ENCODE results near the gene PEPD.

PEPD gene

DNA sequence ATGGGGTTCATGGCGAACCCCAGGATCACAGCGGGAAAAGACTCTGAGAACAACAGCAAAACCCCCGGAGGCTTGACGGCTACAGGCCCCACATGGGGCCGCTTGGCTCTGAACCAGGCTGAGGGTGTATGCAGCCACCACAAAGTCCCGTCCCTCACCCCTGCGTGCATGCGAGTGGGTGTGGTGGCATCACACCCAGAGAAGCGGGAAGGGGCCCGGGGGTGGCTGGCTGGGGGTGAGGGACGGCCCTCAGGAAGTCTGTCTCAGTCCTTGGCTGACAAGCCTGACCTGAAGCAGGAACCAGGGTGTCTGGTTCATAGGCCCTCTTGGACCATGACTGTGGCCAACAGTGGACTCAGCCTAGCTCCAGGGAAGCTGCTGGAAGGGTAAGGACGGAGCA lies 113.9 kb downstream of the PEPD start:
- no peak for DNase-seq (ENCODE audit: low read depth, low spot score)

DNA sequence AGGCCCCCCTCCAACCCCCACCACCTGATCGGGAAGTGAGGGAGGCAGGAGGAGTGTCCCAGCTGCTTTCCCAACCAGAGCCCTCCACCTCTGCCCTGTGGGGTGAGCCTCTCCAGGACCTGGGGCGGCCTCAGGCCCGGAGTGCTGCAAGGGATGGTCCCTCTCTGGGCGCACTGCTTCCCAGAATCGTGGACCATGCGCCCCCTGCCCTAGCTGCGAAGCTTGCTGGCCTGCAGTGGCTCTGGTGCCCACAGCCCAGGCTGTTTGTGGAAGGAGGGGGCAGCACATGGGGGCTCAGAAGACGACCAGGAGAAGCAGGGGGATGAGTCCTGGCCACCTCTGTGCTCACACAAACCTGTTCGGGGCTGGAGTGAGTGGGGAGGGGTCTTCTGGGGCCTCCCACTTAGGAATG lies 114.4 kb downstream of the PEPD start:
- DNase-seq (ENCODE audit: low read depth, low spot score): no peak

DNA sequence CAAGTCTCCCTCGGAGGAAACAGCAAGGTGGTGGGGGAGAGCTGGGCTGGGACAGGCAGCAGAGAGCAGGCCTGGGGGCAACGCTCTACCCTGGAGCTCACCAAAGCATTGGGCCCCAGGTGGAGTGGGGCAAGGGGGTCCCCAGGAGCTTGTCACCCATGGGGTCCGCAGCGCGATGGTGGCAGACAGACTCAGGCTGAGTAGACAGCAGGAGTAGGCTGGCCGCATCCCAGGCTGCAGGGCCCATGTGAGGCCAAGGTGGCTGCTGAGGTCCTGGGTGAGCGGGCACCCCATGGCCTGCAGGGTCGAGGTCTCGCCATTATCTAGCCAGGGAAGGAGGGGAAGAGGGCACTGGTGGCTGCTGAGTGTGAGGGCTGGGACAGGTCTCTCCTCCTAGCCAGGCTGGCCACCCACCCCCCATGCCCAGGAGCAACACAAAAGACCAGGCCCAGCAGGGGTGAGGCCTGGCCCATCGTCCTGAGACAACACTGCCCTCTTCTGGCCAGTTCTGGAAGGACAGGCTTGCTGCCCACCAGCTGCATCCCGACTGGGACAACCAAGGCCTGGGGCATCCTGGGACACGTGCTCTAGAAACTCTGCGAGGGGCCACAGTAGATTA lies 115.0 kb downstream of the PEPD start:
- DNase-seq (ENCODE audit: low read depth, low spot score): no peak

DNA sequence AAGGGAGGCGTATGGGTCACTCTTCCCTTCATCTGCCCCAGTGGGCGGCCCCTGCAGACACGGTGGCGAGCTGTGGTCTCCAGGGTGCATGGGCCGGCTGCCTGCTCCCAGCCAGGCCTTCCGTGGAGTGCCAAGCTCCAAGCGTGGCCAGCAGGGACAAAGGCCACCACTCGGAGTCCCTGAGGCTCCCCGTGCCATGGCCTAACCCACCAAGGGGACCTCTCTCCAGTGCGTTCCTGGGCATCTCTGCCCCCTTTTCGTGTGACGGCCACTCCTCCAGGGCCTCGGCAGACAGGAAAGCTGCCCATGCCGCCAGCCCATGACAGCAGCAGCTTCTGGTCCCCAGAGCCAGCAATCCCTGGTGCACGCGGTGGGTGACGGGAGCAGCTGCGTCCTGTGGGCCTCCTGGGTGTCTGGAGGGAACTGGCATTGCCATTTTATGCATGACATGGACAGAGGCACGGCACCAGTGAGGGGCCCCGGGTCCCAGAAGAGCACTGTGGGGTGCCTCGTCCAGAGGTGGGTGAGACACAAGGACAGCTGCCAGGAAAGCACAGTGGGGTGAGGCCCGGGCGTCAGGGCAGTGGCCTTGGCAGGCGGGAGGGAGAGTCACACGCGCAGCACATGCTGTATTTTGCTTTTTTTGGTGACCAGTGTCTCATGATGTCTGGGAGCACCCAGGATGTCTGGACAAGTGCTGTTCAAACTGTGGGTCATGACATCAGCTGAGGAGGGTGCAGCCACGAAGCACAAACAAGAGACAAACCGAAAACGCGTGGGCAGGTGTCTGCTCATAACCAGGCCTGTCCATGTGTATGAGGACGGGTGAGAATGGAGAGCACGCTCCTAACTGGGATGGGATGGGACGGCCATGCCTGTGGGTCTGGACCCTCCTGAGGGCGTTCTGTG lies 115.8 kb downstream of the PEPD start:
- DNase-seq (ENCODE audit: low read depth, low spot score): no peak

DNA sequence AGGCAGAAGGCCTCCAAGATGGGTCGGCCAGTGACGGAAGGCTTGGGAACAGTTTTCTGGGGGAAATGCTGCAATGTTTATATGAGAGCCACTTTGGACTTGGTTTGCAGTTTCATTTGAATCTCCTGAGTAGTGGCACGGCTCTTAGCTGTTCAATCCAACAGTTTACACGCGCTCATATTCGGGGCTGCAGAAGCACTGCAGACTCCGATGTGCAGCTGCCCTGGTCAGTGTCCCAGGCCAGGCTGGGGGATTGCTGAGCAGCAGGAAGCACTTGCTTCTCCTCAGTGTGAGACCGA lies 116.4 kb downstream of the PEPD start:
- no peak for DNase-seq (ENCODE audit: low read depth, low spot score)

DNA sequence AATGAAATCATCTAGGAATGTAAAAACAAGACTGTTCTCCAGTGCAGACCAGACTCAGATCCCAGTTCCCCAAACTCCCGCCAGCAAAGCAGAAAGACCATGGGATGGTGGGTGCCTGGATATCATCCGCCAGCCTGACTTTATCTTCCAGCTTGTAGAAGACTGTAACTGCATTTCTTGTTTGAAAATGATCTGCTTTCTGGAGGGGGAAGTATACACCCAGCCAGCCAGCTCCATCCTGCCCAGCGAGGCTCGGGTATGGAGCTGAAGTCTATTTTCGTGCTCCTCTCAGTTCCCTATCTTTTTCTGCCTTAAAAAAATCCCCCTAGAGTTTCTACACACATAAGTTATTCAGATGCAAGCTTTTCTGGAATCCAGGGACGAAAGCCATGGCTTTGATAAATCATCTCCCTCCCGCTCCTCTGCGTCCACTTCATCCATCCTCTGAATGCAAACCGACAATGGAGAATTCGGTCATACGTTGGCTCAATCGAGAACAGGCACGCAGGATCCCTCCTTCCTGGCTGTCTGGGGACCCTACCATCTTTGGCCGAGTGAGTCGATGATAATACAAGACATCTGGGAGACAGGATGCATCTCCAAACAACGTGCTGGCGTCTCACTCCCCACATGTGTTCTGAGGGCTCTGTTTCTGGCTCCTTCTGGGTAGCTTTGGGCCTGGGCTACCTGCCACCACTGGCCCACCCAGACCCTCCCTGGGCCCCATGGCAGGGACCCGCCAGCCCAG lies 116.9 kb downstream of the PEPD start:
- no peak for DNase-seq (ENCODE audit: low read depth, low spot score)

DNA sequence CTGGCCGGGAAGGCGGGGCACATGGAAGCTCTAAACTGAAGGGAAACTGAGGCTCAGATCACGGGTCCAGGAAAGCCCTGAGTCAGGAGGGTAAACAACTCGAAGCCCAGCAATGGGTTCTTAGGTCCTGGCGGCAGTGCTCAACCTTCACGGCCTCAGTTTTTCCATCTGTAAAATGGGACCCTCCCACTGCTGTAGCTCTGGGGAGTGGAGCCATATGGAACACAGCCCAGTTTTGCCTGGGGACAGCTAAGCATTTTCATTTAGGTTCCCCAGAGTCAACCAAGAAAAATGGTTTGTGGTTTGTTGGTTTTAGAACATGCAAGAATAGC lies 117.7 kb downstream of the PEPD start:
- no peak for DNase-seq (ENCODE audit: low read depth, low spot score)

DNA sequence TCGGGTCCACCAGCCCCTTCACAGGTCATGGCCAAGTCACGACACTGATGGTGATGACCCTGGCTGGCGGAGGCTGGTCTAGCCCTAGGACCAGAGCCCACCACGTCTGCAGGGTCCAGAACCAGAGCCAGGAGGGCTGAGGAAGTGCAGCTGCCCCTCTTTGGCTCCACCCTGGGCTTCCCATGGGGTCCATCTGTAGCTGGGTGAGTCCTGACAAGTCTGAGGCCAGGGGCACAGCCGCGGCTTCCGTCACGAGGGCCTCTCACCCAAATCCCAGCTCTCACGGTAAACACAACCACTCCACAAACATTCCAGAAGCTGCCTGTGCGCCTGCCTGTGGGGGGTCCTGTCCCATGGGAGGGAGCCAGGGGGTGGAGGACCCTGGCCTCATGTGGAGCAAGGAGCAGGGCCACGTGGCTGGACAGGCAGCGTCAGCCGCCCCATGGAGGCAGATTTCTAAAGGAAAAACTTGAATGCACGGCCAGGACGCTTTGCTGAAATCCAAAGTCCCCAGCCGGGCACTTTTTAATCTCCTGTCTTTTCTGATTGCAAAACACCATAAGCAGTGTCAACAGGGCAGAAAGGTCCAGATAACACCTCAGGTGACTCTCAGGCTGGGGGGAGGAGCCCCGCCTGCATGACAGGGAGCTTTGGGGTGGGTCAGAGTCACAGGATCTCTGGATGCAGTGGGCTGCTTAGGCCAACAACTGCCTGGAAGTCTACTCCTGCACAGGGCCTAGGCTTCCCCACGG lies 118.2 kb downstream of the PEPD start:
- no peak for DNase-seq (ENCODE audit: low read depth, low spot score)

DNA sequence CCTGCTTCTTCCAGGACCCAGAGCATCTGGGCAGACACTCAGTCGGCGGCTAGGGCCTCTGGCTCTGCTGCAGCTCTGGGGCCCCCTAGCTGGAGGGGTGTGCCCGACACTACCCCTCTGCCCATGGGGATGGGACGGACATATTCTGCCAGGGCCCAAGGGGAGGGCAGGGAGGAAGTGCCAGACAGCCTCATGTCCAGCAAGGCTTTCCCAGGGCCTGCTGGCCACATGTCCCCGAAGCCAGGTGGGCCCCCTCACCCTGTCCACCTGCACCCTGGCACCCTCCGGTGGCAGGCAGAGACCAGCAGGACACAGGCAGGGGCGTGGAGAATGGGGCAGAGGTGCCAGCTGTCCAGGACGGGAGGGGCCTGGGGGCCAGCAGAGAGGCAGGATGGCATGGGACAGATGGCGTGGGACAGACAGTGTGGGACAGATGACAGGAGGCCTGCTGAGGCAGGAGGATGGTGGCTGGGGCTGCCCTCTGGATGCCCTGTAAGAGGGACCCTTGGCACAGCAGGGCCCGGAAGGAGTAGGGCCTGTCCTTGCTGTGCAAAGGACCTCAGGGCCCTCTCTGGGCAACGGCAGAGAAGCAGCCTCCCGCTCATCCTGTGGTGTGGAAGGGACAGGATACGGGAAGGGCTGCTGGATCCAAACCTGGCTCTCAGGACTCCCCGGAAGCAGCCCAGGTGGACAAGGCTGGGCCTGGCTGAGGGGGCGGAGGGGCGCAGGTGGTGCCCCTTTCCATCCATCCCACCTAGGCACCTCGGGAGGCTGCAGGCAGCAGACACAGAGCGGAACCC lies 119.0 kb downstream of the PEPD start:
- no peak for DNase-seq (ENCODE audit: low read depth, low spot score)

DNA sequence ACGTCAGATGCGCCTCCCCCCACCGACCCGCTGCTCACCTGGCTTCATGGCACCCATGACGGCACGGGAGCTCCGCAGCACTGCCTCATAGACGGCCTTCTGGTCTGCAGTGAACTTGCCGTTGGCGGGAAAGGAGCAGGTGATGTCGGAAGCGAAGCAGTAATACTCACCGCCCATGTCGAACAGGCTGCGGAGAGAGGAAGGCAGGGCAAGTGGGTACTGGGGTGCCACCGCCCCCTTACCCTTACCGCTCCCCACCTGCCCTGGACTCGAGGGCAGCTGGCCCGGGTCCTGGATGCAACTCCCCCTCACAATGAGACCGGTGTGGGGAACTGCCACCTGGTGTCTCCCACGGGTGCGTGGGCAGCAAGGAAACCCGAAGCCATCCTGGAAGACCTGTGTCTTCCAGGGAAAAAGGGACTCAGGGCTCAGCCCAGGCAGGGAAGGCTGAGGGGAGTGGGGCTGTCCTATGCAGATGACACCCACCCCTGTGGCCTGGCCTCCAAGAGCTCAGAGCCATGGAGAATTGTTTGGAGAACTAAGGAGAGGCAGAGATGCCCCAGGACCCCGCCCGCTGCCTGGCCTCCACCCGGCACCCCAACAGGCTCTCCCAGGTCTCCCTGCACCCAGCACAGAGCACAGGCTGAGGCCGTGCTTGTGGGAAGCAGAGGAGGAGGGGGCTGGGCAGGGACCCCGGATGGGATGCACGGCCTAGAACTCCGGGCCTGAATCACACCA lies 119.7 kb downstream of the PEPD start:
- no peak for DNase-seq (ENCODE audit: low read depth, low spot score)

DNA sequence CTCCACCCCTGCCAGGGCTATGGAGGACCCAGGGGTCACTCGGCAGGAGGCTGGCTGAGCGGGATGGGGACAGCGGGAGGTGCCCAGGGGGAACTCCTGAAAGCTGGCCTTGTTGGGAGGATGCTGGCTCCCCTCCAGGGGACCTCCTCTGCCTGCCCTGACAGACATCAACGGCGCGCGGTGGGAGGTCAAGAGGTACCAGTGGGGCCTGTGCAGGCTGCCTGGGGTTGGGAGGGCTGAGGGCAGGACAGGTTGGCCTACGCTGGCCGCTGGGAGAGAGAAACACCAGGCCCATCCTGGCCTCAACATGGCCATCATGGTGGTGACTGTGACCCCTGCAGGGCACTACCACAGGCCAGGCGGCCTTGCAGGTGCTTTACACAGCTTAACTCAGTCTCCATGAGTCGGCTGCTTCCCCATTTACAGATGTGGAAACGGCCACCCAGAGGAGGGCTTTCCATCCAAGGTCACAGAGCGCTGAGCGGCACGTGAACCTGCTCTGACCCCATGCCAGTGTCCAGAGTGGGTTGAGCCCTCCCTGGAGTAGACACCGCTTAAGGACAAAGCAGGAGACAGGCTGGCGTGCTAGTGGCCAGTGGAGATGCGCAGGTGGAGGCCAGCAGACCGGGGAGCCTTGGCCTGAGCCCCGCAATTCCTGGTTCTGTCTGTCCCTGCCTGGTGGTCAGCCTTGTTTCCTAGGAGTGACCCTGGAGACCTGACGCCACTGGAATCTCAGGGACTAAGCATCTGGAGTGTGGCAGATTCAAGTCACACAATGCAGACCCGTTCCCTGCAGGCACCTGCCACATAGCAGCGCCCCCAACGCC lies 120.5 kb downstream of the PEPD start:
- no peak for DNase-seq (ENCODE audit: low read depth, low spot score)

DNA sequence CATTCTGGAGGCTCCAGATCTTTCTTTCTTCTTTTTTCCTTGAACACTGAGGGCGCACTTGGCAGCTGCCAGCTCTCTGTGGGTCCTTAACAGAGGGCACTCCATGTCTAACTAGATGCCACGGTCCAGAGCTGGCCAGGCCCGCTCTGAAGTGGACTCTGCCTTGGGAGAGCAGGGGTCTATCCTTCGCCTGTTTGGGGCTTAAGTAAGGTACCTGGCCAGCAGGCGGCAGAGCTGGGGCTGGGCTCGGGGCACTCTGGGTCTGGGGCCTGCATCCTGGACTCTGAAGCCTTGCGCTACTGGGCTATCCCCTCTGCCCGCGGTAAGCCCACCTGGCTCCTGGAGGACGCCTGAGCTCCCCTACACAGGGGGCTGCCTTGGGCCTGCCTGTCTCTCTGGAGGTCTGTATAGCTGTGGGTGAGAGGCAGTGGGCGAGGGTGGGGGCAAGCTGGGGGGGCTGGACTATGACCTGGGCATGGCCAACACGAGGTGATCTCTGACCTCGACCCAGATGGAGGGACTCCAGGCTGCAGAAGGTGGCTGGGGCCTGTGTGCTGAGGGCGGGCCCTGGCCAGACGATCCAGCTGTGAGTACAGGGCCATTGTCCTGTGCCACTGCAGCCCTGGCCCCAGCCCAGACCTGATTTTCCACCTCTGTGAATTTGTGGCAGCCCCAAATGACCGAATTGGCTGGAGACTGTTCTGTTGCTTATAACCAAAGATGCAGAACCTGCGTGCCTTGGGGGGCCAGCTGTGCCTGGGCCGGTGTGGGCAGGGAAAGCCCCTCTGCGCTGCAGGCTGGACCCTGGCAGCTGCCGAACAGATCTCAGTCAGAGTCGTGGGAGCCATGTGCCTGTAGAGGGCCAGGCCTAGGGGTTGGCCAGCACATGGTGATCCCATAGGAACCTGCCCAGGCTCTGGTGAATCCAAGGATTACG lies 121.6 kb downstream of the PEPD start:
- no peak for DNase-seq (ENCODE audit: low read depth, low spot score)

DNA sequence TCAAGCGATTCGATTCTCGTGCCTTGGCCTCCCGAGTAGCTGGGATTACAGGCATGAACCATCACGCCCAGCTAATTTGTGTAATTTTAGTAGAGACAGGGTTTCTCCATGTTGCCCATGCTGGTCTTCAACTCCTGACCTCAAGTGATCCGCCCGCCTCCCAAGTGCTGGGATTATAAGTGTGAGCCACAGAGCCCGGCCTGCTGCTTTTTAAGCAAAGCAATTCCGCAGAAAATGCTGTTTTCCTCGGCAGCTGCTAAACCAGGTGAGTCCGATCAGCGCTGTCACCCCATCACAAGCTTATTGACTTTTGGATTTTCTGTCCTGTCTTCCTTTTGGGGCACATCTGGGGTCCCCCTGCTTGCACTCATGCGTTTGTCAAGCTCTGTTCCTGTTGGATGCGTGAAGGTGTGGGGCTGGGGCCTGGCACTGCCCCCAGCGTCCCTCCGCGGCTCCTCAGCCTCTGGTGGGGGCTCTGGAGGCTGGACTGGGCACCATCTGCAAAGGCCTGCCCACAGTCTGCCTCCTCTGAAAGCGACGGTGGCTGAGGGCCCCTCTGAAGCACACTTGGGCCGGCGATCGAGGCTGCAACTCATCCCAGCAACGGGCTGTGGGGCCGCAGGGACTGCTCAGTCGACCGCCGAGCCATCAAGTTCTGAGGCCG lies 122.4 kb downstream of the PEPD start:
- DNase-seq (ENCODE audit: low read depth, low spot score): no peak

DNA sequence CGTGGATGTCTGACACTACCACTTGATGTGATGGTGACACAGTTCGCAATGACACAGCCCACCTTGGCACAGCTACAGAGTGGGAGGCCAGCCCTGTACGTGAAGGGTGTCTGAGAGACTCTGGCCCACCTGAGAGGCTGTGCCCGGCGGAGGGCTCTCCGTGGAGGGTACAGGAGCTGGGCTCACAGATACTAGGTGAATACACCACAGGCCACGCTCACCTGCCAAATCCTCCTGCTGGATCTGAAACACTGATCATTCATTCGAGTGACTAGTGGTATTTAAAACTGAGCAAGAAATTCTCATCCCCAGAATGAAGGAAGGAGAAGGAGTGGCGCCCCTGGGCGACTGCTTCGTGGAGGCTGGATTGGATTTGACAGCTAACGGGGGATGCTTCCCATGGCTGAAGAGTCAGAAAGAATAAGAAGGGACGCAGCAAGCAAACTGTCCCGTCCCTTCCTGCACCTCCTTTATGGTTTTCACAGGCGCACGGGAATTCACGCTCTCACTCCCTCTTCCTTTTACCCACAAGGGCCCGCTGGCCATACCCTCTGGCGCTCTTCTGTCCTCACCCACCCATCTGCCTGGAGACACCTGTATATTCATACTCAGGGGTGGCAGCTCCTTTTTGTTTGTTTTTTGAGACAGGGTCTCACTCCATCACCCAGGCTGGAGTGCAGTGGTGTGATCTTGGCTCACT lies 123.1 kb downstream of the PEPD start:
- no peak for DNase-seq (ENCODE audit: low read depth, low spot score)

DNA sequence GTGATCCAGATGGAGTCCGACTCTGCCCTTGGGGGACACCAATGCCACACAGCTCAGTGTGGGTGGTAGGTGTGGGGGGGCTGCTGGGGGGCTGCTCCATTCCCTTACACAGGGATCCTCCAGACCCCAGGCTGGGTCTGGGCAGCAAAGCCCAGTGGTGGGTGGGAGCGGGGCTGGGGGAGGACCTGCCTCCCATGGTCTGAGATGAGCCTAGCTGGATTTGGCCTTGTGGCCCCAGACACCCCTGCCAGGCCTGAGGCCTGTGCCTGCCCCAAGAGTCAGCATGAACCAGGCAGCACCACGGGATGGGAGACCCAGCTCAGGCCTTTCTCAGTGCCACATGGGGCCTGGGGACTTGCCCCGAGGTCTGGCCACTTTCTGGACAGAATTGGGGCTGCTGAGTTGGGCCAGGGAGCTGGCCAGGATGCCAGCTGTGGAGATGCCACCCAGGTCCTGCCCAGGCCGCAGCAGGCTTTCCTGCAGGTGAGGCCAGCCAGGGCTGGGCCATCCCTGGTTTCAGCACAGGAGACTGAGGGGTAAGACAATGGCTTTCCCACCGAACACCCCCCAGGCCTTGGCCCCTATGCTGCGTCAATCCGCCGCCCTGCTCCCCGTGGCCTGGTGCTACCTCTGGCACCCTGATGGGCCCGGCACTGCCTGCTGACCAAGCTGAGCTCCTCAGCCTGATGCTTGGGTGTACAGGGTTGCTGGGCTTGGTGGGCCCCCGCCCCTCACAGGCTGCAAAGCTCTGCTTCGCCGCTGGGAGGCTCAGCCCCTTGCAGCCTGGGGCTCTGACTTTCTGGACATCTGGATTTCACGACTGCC lies 123.8 kb downstream of the PEPD start:
- no peak for DNase-seq (ENCODE audit: low read depth, low spot score)

DNA sequence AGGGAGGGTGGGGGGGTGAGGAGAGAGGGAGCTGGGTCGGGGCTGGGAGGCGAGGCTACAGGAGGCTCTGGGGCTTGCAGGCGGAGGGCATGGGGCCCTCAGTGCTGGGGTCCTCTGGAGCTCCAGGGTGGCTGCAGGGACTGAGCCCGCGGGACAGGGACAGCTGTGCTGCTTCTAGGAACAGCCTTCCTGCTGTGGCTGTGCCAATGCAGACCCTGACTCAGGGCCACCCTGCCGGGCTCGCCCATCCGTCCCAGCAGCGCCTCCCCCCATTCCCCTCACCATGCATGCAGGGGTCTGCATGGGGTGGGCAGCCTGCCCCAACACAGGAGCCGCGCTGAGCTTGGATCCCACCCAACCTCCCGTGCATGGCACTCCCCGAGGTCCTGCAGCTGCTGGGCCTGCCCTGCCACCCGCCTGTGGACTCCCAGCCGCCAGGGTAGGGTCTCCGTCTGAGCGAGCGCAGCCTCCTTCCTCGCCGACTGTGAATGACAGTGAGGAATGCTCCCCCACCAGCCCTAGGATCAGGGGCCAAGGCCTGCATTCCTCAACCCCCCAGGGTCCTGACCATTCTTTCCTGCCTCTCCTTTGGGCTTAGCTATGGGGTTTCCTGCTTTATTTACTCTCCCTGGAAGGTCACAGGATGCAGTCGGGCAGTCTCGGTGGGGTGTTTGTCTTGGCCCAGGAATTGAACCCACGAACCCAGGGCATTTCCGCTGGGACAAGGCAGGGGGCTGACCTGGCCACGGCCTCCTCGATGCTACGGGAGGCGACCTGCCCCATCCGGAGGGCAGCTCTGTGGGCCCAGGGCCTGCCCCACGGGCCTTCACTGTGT lies 124.7 kb downstream of the PEPD start:
- DNase-seq (ENCODE audit: low read depth, low spot score): no peak

Data from iPS DF 19.7 (cell line).